Measurements from ENCODE around the gene TMEM219. TPM values are rescaled to one million over a fixed set of nuclear protein-coding genes. Genes with fewer than 3 reads are reported as not detected.

TMEM219 gene
- total RNA-seq, 1 donor from 2014 or later, result 63.2 TPM

GRCh38 chr16:29943846-29944799 is 17.8 kb upstream of the TMEM219 start:
- intact Hi-C loops (cut with micrococcal nuclease), result no loop called here
- TF ChIP-seq CTCF (IDR thresholded peaks at IDR 0.05; ENCODE audit: borderline replicate concordance), result no peak
- no peak for DNase-seq
- Histone ChIP-seq H3K4me1 (no peaks in the 10 kb centered on the region), H3K27ac (replicated peaks) (no peak overlapping the region), H3K9me3 (replicated peaks) (peaks cover 4% of the 10 kb centered on the region), H3K4me3 (no peak overlapping the region), H3K36me3 (no peaks in the 10 kb centered on the region), H3K27me3 (ENCODE audit: low read depth) (peaks cover 22% of the 10 kb centered on the region)

GRCh38 chr16:29947897-29948296 is 14.0 kb upstream of the TMEM219 start:
- TF ChIP-seq CTCF (IDR thresholded peaks at IDR 0.05; ENCODE audit: borderline replicate concordance), result no peak
- H3K9me3 ChIP-seq (replicated peaks), result peaks cover 9% of the 10 kb centered on the region
- DNase-seq, result no peak
- H3K36me3 ChIP-seq, result no peaks in the 10 kb centered on the region
- H3K27ac ChIP-seq (replicated peaks), result no peak overlapping the region
- no peaks in the 10 kb centered on the region for H3K27me3 ChIP-seq (ENCODE audit: low read depth)
- H3K4me1 ChIP-seq, result no peaks in the 10 kb centered on the region
- no peak overlapping the region for H3K4me3 ChIP-seq
- intact Hi-C loops (cut with micrococcal nuclease), result no loop called here

GRCh38 chr16:29950806-29951461 is 10.9 kb upstream of the TMEM219 start:
- no peaks in the 10 kb centered on the region for H3K36me3 ChIP-seq
- TF ChIP-seq CTCF (IDR thresholded peaks at IDR 0.05; ENCODE audit: borderline replicate concordance), result no peak
- no peaks in the 10 kb centered on the region for H3K27me3 ChIP-seq (ENCODE audit: low read depth)
- H3K4me3 ChIP-seq, result no peak overlapping the region
- no peak overlapping the region for H3K27ac ChIP-seq (replicated peaks)
- intact Hi-C loops (cut with micrococcal nuclease), result no loop called here
- H3K9me3 ChIP-seq (replicated peaks), result peaks cover 9% of the 10 kb centered on the region
- DNase-seq, result no peak
- no peaks in the 10 kb centered on the region for H3K4me1 ChIP-seq

GRCh38 chr16:29951625-29952365 is 10.1 kb upstream of the TMEM219 start:
- H3K36me3 ChIP-seq, result no peaks in the 10 kb centered on the region
- TF ChIP-seq CTCF (IDR thresholded peaks at IDR 0.05; ENCODE audit: borderline replicate concordance), result no peak
- intact Hi-C loops (cut with micrococcal nuclease), result no loop called here

GRCh38 chr16:29958756-29959155 is 3.1 kb upstream of the TMEM219 start:
- Histone ChIP-seq H3K4me3 (no peak overlapping the region), H3K27ac (replicated peaks) (no peak overlapping the region), H3K36me3 (no peaks in the 10 kb centered on the region), H3K9me3 (replicated peaks) (no peaks in the 10 kb centered on the region), H3K27me3 (ENCODE audit: low read depth) (no peaks in the 10 kb centered on the region), H3K4me1 (peaks cover 24% of the 10 kb centered on the region)
- intact Hi-C loops (cut with micrococcal nuclease), result no loop called here
- no peak for TF ChIP-seq CTCF (IDR thresholded peaks at IDR 0.05; ENCODE audit: borderline replicate concordance)
- no peak for DNase-seq

More at GRCh38 chr16:29951625-29952365, 10.1 kb upstream of the TMEM219 start:
- H3K4me1 ChIP-seq, result no peaks in the 10 kb centered on the region
- no peak overlapping the region for H3K27ac ChIP-seq (replicated peaks)
- peaks cover 9% of the 10 kb centered on the region for H3K9me3 ChIP-seq (replicated peaks)
- H3K4me3 ChIP-seq, result no peak overlapping the region
- no peaks in the 10 kb centered on the region for H3K27me3 ChIP-seq (ENCODE audit: low read depth)
- DNase-seq, result no peak

All from left ventricle myocardium inferior (tissue), 1 donor.